LNCaP clone FGC (cell line): Measurements from ENCODE around the gene STK40.
A peak's percentile ranks its signal among the peaks of the same experiment; 100 is the strongest.

Experiments
- DNase-seq: peaks from one replicate; pipeline ENCODE4 v3.0.0-alpha.2; 2011; ENCODE audit warnings: low read depth
- H3K4me3 ChIP-seq: 2 replicates; pipeline ENCODE4 v1.5.1; 2011; ENCODE audit warnings: mild to moderate bottlenecking, low read depth, low read length, control low read depth
- CTCF ChIP-seq: IDR thresholded peaks from 2 replicates; pipeline ENCODE4 v1.5.1; 2012; ENCODE audit warnings: mild to moderate bottlenecking; ENCODE audit not compliant: control insufficient read depth, insufficient read depth; ENCODE audit errors: extremely low read depth

The STK40 gene

GRCh38 chr1:36385410-36386264, at the start of gene STK40:
TSS of gene STK40 (minus strand) at chr1:36385924. CDS start at chr1:36361332, 24,592 bp downstream.
- TF ChIP-seq CTCF: no peak
- peak; percentile 99 for DNase-seq

GRCh38 chr1:36433102-36433501, 47.4 kb upstream of the STK40 start:
- H3K4me3 ChIP-seq: no peak overlapping the region
- no peak for TF ChIP-seq CTCF
- DNase-seq: no peak

More at GRCh38 chr1:36385410-36386264, at the start of gene STK40:
- H3K4me3 ChIP-seq: peak within 1 kb of the TSS; percentile 94

- no peak for DNase-seq
- H3K4me3 ChIP-seq: no peak overlapping the region
- no peak for TF ChIP-seq CTCF
Observed at GRCh38 chr1:36432616-36433015, 46.9 kb upstream of the STK40 start.

- TF ChIP-seq CTCF: no peak
- H3K4me3 ChIP-seq: no peak overlapping the region
- no peak for DNase-seq
Observed at GRCh38 chr1:36425791-36426190, 40.1 kb upstream of the STK40 start.

- no peak overlapping the region for H3K4me3 ChIP-seq
- no peak for TF ChIP-seq CTCF
- no peak for DNase-seq
Observed at GRCh38 chr1:36421649-36422048, 35.9 kb upstream of the STK40 start.

GRCh38 chr1:36420836-36421317, 35.2 kb upstream of the STK40 start:
- H3K4me3 ChIP-seq: no peak overlapping the region
- DNase-seq: peak; percentile 54
- peak; percentile 98 for TF ChIP-seq CTCF
